SK-N-SH treated with all-trans-retinoic acid at 6 μM for 48 hours (cell line): ENCODE measurements around the gene UGT2A3.
"Not testable (repeated sequence)": the region's sequence is repeated elsewhere in the genome, so short reads cannot be mapped to it uniquely, and the experiment has no call there.

Experiments
- ATAC-seq: fragments of 200-7000 bp; cut with Tn5 transposase; 3 replicates; pipeline ENCODE4 v1.9.1; 2020; ENCODE audit warnings: mild to moderate bottlenecking, moderate library complexity
- ARNTL ChIP-seq: fragments of 450-650 bp; formaldehyde crosslinking; IDR thresholded peaks from 2 replicates; pipeline ENCODE4 v1.5.0; 2020; ENCODE audit warnings: low read depth, mild to moderate bottlenecking, moderate library complexity, borderline replicate concordance
- BACH2 ChIP-seq: fragments of 250-450 bp; sonication (Bioruptor Pico); IDR thresholded peaks from 2 replicates; pipeline ENCODE4 v1.9.0; 2021; ENCODE audit warnings: mild to moderate bottlenecking, borderline replicate concordance
- CSDC2 ChIP-seq: fragments of 250-450 bp; sonication (Bioruptor Pico); IDR thresholded peaks from 2 replicates; pipeline ENCODE4 v1.5.0; 2020; ENCODE audit warnings: mild to moderate bottlenecking, moderate library complexity
- ESRRG ChIP-seq: fragments of 250-450 bp; sonication (Bioruptor Pico); IDR thresholded peaks from 2 replicates; pipeline ENCODE4 v1.6.1; 2021; ENCODE audit warnings: mild to moderate bottlenecking
- GLIS3 ChIP-seq: fragments of 250-450 bp; sonication (Bioruptor Pico); IDR thresholded peaks from 2 replicates; pipeline ENCODE4 v1.5.0; 2020; ENCODE audit warnings: mild to moderate bottlenecking, moderate library complexity
- PPARA ChIP-seq: fragments of 250-450 bp; sonication (Bioruptor Pico); IDR thresholded peaks from 2 replicates; pipeline ENCODE4 v1.5.0; 2020; ENCODE audit warnings: mild to moderate bottlenecking, borderline replicate concordance
- RARB ChIP-seq: fragments of 250-450 bp; sonication (Bioruptor Pico); IDR thresholded peaks from 2 replicates; pipeline ENCODE4 v1.8.0; 2021; ENCODE audit warnings: mild to moderate bottlenecking, moderate library complexity
- SNAI2 ChIP-seq: fragments of 250-450 bp; sonication (Bioruptor Pico); IDR thresholded peaks from 2 replicates; pipeline ENCODE4 v1.5.0; 2020; ENCODE audit warnings: mild to moderate bottlenecking, moderate library complexity
- TCF4 ChIP-seq: fragments of 250-450 bp; sonication (Bioruptor Pico); IDR thresholded peaks from 2 replicates; pipeline ENCODE4 v1.8.0; 2021; ENCODE audit warnings: mild to moderate bottlenecking, moderate library complexity, borderline replicate concordance
- TOX ChIP-seq: fragments of 250-450 bp; sonication (Bioruptor Pico); IDR thresholded peaks from 2 replicates; pipeline ENCODE4 v1.8.0; 2021; ENCODE audit warnings: mild to moderate bottlenecking, moderate library complexity, borderline replicate concordance
- ZC3H10 ChIP-seq: fragments of 250-450 bp; sonication (Bioruptor Pico); IDR thresholded peaks from 2 replicates; pipeline ENCODE4 v1.5.1; 2021; ENCODE audit warnings: mild to moderate bottlenecking, moderate library complexity
- ZFP3 ChIP-seq: fragments of 250-450 bp; sonication (Bioruptor Pico); IDR thresholded peaks from 2 replicates; pipeline ENCODE4 v1.5.0; 2020; ENCODE audit warnings: mild to moderate bottlenecking, moderate library complexity
- ZFP30 ChIP-seq: fragments of 450-650 bp; formaldehyde crosslinking; IDR thresholded peaks from 2 replicates; pipeline ENCODE4 v1.5.0; 2022; ENCODE audit warnings: mild to moderate bottlenecking, moderate library complexity
- ZNF565 ChIP-seq: fragments of 450-650 bp; formaldehyde crosslinking; conservative IDR thresholded peaks from 2 replicates; pipeline ENCODE4 v1.5.0; 2020; ENCODE audit warnings: low read depth, mild to moderate bottlenecking, moderate library complexity
- ZNF70 ChIP-seq: fragments of 450-650 bp; formaldehyde crosslinking; IDR thresholded peaks from 2 replicates; pipeline ENCODE4 v1.5.0; 2020; ENCODE audit warnings: mild to moderate bottlenecking, moderate library complexity
- ZNF8 ChIP-seq: fragments of 450-650 bp; formaldehyde crosslinking; IDR thresholded peaks from 2 replicates; pipeline ENCODE4 v1.5.0; 2020; ENCODE audit warnings: mild to moderate bottlenecking, moderate library complexity
- TF ChIP-seq, protein P1 (sequence below): fragments of 250-450 bp; sonication (Bioruptor Pico); IDR thresholded peaks from 2 replicates; pipeline ENCODE4 v1.5.1; 2020; ENCODE audit warnings: low read depth, mild to moderate bottlenecking, moderate library complexity
- TF ChIP-seq, protein P2 (sequence below): fragments of 250-450 bp; sonication (Bioruptor Pico); IDR thresholded peaks from 2 replicates; pipeline ENCODE4 v1.5.1; 2021; ENCODE audit warnings: mild to moderate bottlenecking, moderate library complexity
- TF ChIP-seq, protein P3 (sequence below): fragments of 250-450 bp; sonication (Bioruptor Pico); IDR thresholded peaks from 2 replicates; pipeline ENCODE4 v1.5.0; 2020; ENCODE audit warnings: mild to moderate bottlenecking, moderate library complexity
- TF ChIP-seq, protein P4 (sequence below): fragments of 250-450 bp; sonication (Bioruptor Pico); IDR thresholded peaks from 2 replicates; pipeline ENCODE4 v1.8.0; 2020; ENCODE audit warnings: mild to moderate bottlenecking, moderate library complexity, borderline replicate concordance
- TF ChIP-seq, protein P5 (sequence below): fragments of 250-450 bp; sonication (Bioruptor Pico); IDR thresholded peaks from 2 replicates; pipeline ENCODE4 v1.8.0; 2021; ENCODE audit warnings: low read depth, mild to moderate bottlenecking, moderate library complexity, borderline replicate concordance

Gene UGT2A3

DNA sequence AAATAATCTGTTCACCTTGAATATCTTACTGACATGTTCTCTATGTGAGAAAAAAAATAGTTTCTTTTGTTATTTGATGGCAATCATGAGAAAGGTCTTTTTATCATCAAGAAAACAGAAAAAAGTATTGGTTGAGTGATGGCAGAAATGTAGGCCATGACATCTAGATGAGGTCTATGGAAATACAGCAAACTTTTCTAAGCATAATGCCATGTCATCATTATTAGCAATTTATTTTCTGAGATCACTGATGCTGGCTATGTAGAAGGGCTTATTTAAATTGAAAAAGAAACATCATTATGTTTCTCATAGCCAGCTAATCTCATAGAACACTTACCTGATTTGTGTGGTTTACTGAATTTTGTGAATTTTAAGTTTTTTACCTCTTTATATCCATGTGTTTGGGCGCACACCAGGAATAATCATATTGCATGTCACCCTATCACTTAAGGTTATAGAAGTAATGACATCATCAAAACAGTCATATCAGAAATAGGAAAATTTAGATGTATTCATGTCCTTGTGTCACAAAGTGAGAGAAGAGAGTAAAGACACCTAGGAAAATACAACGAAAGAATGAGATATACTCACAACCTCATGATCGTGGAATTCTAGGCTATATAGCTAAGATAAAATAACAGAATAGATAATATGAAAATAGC lies 22.4 kb downstream of the UGT2A3 start:
- TF ChIP-seq ZNF70: no peak
- no peak for TF ChIP-seq PPARA (CRISPR knock-in tag)
- TF ChIP-seq, protein P1, sequence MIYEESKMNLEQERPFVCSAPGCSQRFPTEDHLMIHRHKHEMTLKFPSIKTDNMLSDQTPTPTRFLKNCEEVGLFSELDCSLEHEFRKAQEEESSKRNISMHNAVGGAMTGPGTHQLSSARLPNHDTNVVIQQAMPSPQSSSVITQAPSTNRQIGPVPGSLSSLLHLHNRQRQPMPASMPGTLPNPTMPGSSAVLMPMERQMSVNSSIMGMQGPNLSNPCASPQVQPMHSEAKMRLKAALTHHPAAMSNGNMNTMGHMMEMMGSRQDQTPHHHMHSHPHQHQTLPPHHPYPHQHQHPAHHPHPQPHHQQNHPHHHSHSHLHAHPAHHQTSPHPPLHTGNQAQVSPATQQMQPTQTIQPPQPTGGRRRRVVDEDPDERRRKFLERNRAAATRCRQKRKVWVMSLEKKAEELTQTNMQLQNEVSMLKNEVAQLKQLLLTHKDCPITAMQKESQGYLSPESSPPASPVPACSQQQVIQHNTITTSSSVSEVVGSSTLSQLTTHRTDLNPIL (CRISPR knock-in tag): no peak
- TF ChIP-seq, protein P2, sequence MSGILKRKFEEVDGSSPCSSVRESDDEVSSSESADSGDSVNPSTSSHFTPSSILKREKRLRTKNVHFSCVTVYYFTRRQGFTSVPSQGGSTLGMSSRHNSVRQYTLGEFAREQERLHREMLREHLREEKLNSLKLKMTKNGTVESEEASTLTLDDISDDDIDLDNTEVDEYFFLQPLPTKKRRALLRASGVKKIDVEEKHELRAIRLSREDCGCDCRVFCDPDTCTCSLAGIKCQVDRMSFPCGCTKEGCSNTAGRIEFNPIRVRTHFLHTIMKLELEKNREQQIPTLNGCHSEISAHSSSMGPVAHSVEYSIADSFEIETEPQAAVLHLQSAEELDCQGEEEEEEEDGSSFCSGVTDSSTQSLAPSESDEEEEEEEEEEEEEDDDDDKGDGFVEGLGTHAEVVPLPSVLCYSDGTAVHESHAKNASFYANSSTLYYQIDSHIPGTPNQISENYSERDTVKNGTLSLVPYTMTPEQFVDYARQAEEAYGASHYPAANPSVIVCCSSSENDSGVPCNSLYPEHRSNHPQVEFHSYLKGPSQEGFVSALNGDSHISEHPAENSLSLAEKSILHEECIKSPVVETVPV (CRISPR knock-in tag): no peak
- TF ChIP-seq, protein P3, sequence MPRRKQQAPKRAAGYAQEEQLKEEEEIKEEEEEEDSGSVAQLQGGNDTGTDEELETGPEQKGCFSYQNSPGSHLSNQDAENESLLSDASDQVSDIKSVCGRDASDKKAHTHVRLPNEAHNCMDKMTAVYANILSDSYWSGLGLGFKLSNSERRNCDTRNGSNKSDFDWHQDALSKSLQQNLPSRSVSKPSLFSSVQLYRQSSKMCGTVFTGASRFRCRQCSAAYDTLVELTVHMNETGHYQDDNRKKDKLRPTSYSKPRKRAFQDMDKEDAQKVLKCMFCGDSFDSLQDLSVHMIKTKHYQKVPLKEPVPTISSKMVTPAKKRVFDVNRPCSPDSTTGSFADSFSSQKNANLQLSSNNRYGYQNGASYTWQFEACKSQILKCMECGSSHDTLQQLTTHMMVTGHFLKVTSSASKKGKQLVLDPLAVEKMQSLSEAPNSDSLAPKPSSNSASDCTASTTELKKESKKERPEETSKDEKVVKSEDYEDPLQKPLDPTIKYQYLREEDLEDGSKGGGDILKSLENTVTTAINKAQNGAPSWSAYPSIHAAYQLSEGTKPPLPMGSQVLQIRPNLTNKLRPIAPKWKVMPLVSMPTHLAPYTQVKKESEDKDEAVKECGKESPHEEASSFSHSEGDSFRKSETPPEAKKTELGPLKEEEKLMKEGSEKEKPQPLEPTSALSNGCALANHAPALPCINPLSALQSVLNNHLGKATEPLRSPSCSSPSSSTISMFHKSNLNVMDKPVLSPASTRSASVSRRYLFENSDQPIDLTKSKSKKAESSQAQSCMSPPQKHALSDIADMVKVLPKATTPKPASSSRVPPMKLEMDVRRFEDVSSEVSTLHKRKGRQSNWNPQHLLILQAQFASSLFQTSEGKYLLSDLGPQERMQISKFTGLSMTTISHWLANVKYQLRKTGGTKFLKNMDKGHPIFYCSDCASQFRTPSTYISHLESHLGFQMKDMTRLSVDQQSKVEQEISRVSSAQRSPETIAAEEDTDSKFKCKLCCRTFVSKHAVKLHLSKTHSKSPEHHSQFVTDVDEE (CRISPR knock-in tag): no peak
- no peak for TF ChIP-seq ESRRG (CRISPR knock-in tag)
- no peak for TF ChIP-seq ZFP3
- no peak for TF ChIP-seq ZFP30 (CRISPR knock-in tag)
- TF ChIP-seq ZNF565 (CRISPR knock-in tag): no peak
- no peak for TF ChIP-seq ARNTL (CRISPR knock-in tag)
- TF ChIP-seq ZC3H10: no peak
- no peak for TF ChIP-seq TOX
- TF ChIP-seq, protein P4, sequence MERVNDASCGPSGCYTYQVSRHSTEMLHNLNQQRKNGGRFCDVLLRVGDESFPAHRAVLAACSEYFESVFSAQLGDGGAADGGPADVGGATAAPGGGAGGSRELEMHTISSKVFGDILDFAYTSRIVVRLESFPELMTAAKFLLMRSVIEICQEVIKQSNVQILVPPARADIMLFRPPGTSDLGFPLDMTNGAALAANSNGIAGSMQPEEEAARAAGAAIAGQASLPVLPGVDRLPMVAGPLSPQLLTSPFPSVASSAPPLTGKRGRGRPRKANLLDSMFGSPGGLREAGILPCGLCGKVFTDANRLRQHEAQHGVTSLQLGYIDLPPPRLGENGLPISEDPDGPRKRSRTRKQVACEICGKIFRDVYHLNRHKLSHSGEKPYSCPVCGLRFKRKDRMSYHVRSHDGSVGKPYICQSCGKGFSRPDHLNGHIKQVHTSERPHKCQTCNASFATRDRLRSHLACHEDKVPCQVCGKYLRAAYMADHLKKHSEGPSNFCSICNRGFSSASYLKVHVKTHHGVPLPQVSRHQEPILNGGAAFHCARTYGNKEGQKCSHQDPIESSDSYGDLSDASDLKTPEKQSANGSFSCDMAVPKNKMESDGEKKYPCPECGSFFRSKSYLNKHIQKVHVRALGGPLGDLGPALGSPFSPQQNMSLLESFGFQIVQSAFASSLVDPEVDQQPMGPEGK: no peak
- TF ChIP-seq CSDC2: no peak
- no peak for TF ChIP-seq ZNF8 (CRISPR knock-in tag)
- no peak for TF ChIP-seq SNAI2 (CRISPR knock-in tag)
- no peak for TF ChIP-seq GLIS3 (CRISPR knock-in tag)
- TF ChIP-seq TCF4 (CRISPR knock-in tag): no peak
- TF ChIP-seq, protein P5, sequence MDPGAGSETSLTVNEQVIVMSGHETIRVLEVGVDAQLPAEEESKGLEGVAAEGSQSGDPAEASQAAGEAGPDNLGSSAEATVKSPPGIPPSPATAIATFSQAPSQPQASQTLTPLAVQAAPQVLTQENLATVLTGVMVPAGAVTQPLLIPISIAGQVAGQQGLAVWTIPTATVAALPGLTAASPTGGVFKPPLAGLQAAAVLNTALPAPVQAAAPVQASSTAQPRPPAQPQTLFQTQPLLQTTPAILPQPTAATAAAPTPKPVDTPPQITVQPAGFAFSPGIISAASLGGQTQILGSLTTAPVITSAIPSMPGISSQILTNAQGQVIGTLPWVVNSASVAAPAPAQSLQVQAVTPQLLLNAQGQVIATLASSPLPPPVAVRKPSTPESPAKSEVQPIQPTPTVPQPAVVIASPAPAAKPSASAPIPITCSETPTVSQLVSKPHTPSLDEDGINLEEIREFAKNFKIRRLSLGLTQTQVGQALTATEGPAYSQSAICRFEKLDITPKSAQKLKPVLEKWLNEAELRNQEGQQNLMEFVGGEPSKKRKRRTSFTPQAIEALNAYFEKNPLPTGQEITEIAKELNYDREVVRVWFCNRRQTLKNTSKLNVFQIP (CRISPR knock-in tag): no peak

DNA sequence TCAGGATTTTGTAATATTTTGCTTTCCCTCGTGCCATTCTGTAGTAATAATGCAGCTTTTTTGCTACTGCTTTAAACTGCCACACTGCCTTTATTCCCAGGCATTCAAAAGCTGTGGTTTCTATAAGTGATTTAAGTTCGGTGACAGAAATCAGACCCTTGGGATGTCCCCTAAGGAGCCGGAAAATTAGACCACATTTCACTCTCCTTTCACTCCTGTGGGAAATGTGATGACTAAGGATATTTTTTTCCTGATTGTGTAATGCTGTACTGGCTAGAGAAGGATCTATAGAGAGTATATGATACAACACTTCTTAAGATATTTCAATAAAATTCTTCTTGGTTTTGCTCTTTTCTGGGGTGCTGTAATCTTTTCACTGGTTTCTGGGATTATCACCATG lies 24.4 kb downstream of the UGT2A3 start:
- no peak for TF ChIP-seq ZNF8 (CRISPR knock-in tag)
- TF ChIP-seq ZNF565 (CRISPR knock-in tag): no peak
- no peak for ATAC-seq

More for the DNA sequence above, 22.4 kb downstream of the UGT2A3 start:
- ATAC-seq: no peak

DNA sequence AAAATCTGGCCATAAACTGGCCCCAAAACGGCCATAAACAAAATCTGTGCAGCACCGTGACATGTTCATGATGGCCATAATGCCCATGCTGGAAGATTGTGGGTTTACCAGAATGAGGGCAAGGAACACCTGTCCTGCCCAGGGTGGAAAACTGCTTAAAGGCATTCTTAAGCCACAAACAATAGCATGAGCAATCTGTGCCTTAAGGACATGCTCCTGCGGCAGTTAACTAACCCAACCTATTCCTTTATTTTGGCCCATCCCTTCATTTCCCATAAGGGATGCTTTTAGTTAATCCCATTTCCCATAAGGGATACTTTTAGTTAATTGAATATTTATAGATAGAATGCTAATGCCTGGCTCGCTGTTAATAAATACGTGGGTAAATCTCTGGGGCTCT lies 29.4 kb downstream of the UGT2A3 start:
- not testable (repeated sequence) for ATAC-seq

DNA sequence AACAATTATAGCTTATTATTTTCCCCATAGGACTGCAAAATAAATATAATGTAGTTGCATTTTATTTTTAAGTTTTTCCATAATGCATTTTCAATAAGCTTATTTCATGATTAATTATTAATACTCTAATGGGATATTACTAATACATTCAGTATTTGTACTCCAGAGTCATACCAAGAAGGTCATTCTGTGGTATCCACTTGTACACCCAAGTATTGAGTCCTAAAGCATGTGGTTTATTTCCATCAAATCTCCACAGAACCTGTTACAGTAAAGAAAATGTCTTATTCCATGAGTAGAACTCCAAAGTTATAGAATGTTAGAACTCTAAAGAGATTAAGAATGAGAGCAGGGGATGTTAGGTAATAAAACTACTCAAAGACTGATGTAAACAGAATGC lies 30.6 kb downstream of the UGT2A3 start:
- ATAC-seq: no peak
- no peak for TF ChIP-seq CSDC2
- TF ChIP-seq ZFP30 (CRISPR knock-in tag): no peak
- TF ChIP-seq SNAI2 (CRISPR knock-in tag): no peak
- TF ChIP-seq ESRRG (CRISPR knock-in tag): no peak
- TF ChIP-seq PPARA (CRISPR knock-in tag): no peak
- no peak for TF ChIP-seq BACH2 (CRISPR knock-in tag)
- no peak for TF ChIP-seq ARNTL (CRISPR knock-in tag)
- TF ChIP-seq, protein P5 (CRISPR knock-in tag): no peak
- no peak for TF ChIP-seq ZNF70
- TF ChIP-seq, protein P3 (CRISPR knock-in tag): no peak
- no peak for TF ChIP-seq ZNF565 (CRISPR knock-in tag)
- TF ChIP-seq GLIS3 (CRISPR knock-in tag): no peak
- TF ChIP-seq RARB (CRISPR knock-in tag): no peak
- TF ChIP-seq ZNF8 (CRISPR knock-in tag): no peak
